GM21390 (cell line): ENCODE results near the gene F12.
A peak's percentile ranks its signal among the peaks of the same experiment; 100 is the strongest.

Source experiments
- ATAC-seq: cut with Tn5 transposase; IDR thresholded peaks from one replicate; pipeline ENCODE4 v1.9.1; 2021; ENCODE audit not compliant: unreplicated experiment

The F12 gene

DNA sequence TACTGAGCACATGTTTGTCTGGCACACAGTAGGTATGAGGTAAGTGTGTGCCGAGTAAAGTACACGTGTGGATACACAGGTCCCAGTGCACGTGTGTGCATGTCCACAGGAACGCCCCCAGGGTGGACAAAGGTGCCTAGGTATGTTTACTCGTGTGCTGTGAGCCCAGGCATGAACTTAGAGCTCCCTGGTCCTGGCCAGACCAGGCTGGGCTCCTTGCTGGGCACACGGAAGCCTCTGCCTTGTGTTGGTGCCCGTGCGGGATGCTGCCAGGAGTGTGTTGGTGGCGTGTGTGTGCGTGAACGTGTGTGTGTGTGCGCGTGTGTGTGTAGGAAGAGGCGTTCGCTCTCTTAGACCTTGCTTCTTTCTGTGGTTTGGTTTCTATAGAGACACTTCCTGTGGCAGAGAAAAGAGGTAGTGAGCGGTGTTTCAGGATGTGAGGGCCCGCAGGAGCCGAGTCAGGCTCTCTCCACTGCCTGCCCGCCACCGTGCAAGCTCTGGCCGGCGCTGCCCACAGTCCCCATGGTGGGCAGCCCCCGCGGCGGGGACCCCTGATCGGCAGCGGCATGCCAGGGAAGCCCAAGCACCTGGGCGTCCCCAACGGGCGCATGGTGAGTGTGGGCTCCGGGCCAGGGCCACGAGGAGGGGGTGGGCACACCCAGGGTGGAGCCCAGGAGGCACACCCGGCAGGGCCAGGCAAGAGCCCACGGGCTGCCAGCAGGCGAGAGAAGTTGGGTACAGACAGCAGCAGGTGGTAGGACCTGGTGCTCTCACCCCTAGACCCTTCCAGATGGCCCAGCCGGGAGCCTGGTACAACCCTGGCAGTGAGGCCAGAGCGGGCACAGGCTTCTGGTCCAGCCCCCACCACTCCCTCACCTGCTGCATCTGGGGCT lies 51.7 kb downstream of the F12 start, which contains the start of gene RGS14:
RGS14 (plus strand) TSS at position 466 of the 893 bp plus-strand sequence; CDS start at position 567, 101 bp downstream.
- peak; percentile 91 for ATAC-seq

DNA sequence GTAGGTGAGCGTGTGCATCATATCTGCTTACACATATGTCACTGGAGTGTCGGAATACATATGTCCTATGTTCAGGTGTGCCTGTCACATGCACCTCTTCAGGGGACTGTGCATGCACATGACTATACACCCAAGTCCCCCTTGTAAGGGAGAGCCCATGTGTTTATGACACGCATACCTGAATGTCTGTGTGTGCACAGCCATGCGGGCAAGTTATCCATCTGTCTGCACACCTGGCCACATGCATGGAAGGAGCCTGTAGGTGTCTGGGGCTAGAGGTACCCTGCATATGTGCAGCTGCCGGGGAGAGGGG lies 52.3 kb downstream of the F12 start:
- ATAC-seq: peak; percentile 6

DNA sequence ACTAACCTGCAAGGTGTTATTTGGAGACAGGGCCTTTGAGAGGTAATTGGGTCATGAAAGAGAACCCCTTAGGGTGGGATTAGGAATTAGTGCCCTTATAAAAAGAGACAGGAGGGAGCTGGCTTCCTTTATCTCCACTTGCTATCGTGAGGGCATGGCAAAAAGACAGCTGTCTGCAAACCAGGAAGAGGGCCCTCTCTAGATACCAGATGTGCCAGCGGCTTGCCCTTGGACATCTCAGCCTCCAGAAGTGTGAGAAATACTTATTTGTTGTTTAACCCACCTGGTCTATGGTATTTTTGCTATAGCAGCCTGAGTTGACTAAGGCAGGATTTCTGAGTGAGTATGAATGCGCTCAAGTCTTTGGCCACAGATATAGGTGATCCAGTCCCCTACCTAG lies 52.6 kb downstream of the F12 start:
- ATAC-seq: no peak

DNA sequence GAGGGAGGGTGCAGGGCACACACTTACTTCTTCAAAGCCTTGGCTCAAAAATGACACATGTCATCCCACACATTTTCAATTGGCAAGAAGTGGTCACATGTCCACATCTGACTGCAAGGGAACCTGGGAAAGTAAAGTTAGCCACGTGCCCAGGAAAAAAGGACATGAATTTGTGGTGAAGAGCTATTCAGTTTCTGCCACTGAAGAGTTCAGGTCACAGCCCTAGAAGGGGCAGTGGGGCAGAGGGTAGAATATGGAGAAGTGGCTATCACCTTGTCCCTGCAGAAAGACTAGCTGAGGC lies 53.5 kb downstream of the F12 start:
- ATAC-seq: no peak

DNA sequence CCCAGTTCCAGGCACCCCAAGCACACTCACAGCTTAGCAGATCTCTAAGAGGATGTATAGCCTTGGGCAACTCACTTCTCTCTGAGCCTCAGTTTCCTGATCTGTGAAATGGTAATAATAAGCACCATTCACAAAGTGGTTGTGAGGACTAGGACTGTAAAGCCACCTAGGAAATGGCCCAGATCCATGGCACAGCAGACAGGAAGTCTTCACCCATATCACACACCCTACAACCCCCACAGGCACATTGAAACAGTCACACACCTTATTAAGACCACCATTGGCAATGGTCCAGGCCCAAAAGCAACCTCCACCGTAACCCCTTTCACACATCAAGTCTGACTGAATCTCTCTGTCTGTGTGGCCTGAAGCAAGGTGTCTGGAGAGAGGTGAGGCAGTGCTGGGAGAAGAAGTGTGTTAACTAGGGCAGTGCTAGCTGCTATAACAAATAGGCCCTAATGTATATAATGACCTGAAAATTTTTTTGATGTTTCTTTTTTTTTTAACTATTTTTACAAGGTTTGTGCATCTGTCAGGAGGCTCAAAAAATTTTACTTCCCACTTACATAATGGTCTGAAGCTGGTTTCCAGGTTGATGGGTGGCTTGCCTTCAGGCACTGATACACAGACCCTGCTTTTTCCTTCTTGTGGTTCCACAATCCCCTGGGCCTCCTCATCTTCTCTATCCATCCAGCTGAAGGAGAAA lies 54.0 kb downstream of the F12 start:
- ATAC-seq: no peak

DNA sequence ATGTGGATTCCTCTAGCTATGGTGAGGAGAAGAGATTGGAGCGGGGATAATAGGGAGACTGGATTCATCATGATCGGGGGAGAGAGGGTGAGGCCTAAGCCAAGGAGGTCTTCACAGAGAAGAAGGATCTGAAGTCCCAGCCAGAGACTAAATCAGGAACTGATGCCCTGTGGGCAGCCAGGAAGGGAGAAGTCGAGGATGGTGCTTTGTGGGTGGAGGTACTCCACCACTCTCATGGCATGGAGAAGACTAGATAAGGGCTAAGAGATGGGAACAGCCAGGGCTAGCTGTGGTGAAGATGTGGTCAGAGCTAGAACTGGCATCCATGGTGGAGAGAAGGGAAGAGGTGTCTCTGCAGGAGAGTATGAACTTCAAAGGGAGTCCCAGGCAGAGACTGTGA lies 54.7 kb downstream of the F12 start:
- ATAC-seq: no peak

DNA sequence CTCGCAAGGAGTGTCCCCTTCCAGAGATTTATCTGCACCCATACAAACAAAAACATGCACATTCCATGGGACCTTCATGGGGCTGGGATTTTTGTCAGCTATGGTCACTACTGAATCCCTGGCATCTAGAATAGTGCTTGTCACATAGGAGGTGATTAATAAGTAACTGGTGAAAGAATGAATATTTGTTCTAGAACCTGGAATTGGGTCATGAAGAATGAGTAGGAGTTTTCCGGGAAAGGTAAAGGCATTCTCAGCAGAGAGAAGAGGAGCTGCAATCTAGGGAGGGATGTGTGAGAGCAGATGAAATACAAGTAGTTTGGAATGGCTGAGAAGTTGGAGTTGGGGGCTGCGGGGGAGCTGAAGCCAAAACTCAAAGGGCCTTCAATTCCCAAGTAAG lies 55.1 kb downstream of the F12 start:
- no peak for ATAC-seq

- ATAC-seq: no peak
Observed at GRCh38 chr5:177353093-177353492, 56.3 kb downstream of the F12 start.
